GM12892 (cell line): Measurements from ENCODE around the gene GFRA1.

Experiments
- POLR2A ChIP-seq: IDR thresholded peaks from 2 replicates; pipeline ENCODE4 v1.6.1; 2011; ENCODE audit warnings: low read depth, low read length, control low read depth
- POLR2AphosphoS5 ChIP-seq: IDR thresholded peaks from 2 replicates; pipeline ENCODE4 v1.6.1; 2011; ENCODE audit warnings: low read depth, low read length, control low read depth

GRCh38 chr10:116178086-116178605, 94.9 kb downstream of the GFRA1 start:
- no peak for TF ChIP-seq POLR2AphosphoS5
- no peak for TF ChIP-seq POLR2A
